Endometrial microvascular endothelial cells (primary cell): ENCODE data around the gene SELENOO. TPM values are rescaled to one million over a fixed set of nuclear protein-coding genes. Genes with fewer than 3 reads are reported as not detected.

Source experiments
- in situ Hi-C: cut with HindIII; loops from 2 replicates; pipeline ENCODE4 v1.10.0; 2017; ENCODE audit warnings: low sequenced_read_pairs, low pct_unique_long_range_greater_than_20kb; ENCODE audit errors: inconsistent ontology term
- total RNA-seq: library from RNA; depleted of rRNA; stranded (reverse); fragments of >200 nt; gene quantifications from one replicate; pipeline ENCODE4 v1.2.3, GENCODE V29; 2015; ENCODE audit errors: inconsistent ontology term

Gene SELENOO
- total RNA-seq, 1 donor from 2014 or later: 29.7 TPM

GRCh38 chr22:50210378-50211139, 9.7 kb downstream of the SELENOO start:
- in situ Hi-C loops: no loop called here

- in situ Hi-C loops: no loop called here
These were observed 10.3 kb downstream of the SELENOO start for GRCh38 chr22:50211147-50211546.

DNA sequence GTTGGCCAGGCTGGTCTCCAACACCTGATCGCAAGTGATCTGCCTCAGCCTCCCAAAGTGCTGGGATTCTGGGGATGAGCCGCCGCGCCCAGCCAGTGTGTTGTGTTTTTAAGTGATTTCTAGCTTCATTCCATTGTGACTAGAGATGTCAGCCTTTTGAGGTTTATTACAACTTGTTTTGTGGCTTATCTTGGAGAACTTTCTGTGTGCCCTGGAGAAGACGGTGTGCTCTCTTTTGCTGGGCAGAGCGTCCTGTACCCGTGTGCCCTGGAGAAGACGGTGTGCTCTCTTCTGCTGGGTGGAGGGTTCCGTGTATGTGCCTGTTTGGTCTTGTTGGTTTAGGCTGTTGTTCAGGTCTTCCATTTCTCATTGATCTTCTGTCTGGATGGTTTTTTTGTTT, 12.5 kb downstream of the SELENOO start:
- in situ Hi-C loops: no loop called here

- in situ Hi-C loops: no loop called here
These were observed 14.7 kb downstream of the SELENOO start for GRCh38 chr22:50215297-50216054.

GRCh38 chr22:50216055-50216683, 15.4 kb downstream of the SELENOO start:
- in situ Hi-C loops: no loop called here

DNA sequence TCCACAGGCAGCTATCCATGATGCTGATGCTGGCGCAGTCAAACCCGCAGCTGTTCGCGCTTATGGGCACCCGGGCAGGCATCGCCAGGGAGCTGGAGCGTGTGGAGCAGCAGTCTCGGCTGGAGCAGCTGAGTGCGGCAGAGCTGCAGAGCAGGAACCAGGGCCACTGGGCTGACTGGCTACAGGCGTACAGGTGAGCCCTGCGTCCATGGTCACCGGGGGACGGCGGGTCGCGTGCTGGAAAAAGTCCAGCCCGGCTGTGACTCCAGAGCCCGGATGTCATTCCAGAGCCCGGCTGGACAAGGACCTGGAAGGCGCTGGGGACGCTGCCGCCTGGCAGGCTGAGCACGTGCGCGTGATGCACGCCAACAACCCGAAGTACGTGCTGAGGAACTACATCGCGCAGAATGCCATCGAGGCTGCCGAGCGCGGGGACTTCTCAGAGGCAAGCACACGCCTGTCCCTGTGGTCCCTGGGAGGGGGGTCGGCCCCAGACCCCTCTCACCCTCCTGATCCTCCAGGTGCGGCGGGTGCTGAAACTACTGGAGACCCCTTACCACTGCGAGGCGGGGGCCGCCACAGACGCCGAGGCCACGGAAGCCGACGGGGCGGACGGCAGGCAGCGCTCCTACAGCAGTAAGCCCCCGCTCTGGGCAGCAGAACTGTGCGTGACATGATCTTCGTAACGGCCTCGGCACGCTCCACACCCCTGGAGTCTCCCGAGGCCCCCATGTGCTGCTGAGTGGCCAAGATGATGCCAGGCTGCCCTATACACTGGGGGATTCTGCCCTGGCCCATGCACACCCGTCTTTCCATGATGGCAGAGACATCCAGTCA, 16.1 kb downstream of the SELENOO start:
- in situ Hi-C loops: no loop called here

- in situ Hi-C loops: no loop called here
These were observed 16.8 kb downstream of the SELENOO start for GRCh38 chr22:50217543-50218152.

GRCh38 chr22:50218153-50218995, 17.6 kb downstream of the SELENOO start:
- in situ Hi-C loops: no loop called here

DNA sequence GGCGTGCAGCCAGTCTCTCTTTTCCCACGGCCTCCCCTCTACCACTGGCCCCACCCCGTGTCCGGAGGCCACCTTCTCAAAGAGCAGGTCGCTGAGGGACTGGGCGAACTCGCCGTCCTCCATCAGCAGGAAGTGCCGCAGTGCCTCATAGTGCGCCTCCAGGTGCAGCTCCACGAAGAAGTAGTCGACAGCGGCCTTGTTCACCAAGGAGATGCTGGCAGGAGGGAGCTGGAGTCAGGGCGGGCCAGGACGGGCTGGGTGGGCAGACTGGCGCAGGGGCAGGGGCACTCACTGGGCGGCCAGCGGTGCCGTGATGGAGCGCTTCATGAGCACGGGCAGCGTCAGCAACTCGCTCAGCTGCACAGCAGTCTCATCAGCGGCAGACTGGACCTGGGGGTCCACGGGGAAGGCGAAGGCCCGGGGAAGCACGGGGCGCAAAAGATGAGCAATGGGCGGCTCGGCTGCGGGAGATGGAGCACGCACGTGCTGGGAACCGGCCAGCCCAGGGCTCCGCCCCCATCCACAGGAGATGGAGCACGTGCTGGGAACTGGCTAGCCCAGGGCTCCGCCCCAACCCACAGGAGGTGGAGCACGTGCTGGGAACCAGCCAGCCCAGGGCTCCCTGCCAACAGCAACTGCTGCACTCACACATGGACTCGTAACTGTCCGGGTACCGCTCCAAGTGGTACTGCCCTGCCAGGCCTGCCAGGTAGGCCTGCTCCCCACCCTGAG, 18.4 kb downstream of the SELENOO start:
- in situ Hi-C loops: no loop called here

GRCh38 chr22:50219800-50220602, 19.2 kb downstream of the SELENOO start:
- in situ Hi-C loops: no loop called here

DNA sequence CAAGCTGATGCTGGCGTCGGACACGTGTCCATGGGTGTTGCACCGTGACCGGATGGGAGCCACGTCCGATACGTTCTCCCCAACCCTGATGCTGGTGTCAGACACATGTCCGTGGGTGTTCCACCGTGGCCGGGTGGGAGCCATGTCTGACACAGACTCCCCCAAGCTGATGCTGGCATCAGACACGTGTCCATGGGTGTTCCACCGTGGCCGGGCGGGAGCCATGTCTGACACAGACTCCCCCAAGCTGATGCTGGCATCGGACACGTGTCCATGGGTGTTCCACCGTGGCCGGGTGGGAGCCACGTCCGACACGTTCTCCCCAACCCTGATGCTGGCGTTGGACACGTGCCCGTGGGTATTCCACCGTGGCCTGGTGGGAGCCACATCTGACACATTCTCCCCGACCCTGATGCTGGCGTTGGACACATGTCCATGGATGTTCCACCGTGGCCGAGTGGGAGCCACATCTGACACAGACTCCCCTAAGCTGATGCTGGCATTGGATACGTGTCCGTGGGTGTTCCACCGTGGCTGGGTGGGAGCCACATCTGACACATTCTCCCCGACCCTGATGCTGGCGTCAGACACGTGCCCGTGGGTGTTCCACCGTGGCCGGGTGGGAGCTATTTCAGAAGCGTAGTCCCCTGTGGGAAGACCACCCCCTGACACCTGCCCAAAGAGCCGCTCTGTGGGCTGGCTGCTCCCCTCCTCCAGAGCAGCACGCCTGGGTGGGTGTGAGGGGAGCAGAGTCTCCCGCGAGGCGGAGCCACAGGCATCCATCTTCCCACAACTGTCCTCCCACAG, 20.0 kb downstream of the SELENOO start:
- in situ Hi-C loops: no loop called here

GRCh38 chr22:50221410-50222300, 20.8 kb downstream of the SELENOO start:
- in situ Hi-C loops: no loop called here

GRCh38 chr22:50222508-50222907, 21.7 kb downstream of the SELENOO start:
- in situ Hi-C loops: no loop called here

- in situ Hi-C loops: no loop called here
These were observed 23.3 kb downstream of the SELENOO start for GRCh38 chr22:50224071-50224470.
